CD4-positive, alpha-beta T cell treated with Interleukin-4 for 1 hour (primary cell): ENCODE results near the gene RAB14.
A peak's percentile ranks its signal among the peaks of the same experiment; 100 is the strongest.
"Not testable (repeated sequence)": the region's sequence is repeated elsewhere in the genome, so short reads cannot be mapped to it uniquely, and the experiment has no call there.

Experiments used
- DNase-seq, 2 donors: peaks; one replicate each; pipeline ENCODE4 v3.0.0-alpha.2; 2020 to 2022

The RAB14 gene

GRCh38 chr9:121189006-121189405, 12.7 kb downstream of the RAB14 start:
- DNase-seq, result no peak

GRCh38 chr9:121187636-121188305, 13.9 kb downstream of the RAB14 start:
- no peak for DNase-seq

GRCh38 chr9:121185774-121186403, 15.8 kb downstream of the RAB14 start:
- peak in 1 of 2 donors; percentile 25 for DNase-seq

- DNase-seq, result no peak
These were observed 16.4 kb downstream of the RAB14 start for GRCh38 chr9:121185178-121185745.

- no peak for DNase-seq
These were observed 17.2 kb downstream of the RAB14 start for GRCh38 chr9:121184463-121184862.

GRCh38 chr9:121183666-121184423, 17.8 kb downstream of the RAB14 start:
- DNase-seq, result no peak

- no peak for DNase-seq
These were observed 18.7 kb downstream of the RAB14 start for GRCh38 chr9:121182989-121183388.

GRCh38 chr9:121182101-121182836, 19.4 kb downstream of the RAB14 start:
- DNase-seq, result no peak

GRCh38 chr9:121179930-121180681, 21.6 kb downstream of the RAB14 start:
- DNase-seq, result no peak

GRCh38 chr9:121179373-121179721, 22.3 kb downstream of the RAB14 start:
- not testable (repeated sequence) for DNase-seq

- DNase-seq, result no peak
These were observed 22.8 kb downstream of the RAB14 start for GRCh38 chr9:121178676-121179372.

GRCh38 chr9:121173501-121173900, 28.2 kb downstream of the RAB14 start:
- DNase-seq, result no peak

- DNase-seq, result no peak
These were observed 28.8 kb downstream of the RAB14 start for GRCh38 chr9:121172726-121173487.

GRCh38 chr9:121171236-121171635, 30.4 kb downstream of the RAB14 start:
- DNase-seq, result no peak

- peak in 1 of 2 donors; percentile 35 for DNase-seq
These were observed 32.5 kb downstream of the RAB14 start for GRCh38 chr9:121169094-121169601.

GRCh38 chr9:121168052-121168451, 33.6 kb downstream of the RAB14 start:
- DNase-seq, result no peak

GRCh38 chr9:121160025-121160424, 41.6 kb downstream of the RAB14 start:
- no peak for DNase-seq

- DNase-seq, result no peak
These were observed 43.7 kb downstream of the RAB14 start for GRCh38 chr9:121157939-121158338.

- peak in 1 of 2 donors; percentile 26 for DNase-seq
These were observed 45.4 kb downstream of the RAB14 start for GRCh38 chr9:121156263-121156731.

- DNase-seq, result no peak
These were observed 46.9 kb downstream of the RAB14 start for GRCh38 chr9:121154782-121155181.
